K562 (cell line): ENCODE results near the gene IGSF21. TPM values are rescaled to one million over a fixed set of nuclear protein-coding genes. Genes with fewer than 3 reads are reported as not detected.

Experiments used
- ATAC-seq: fragments of 200-7000 bp; cut with Tn5 transposase; 3 replicates; pipeline ENCODE4 v1.9.1; 2020; ENCODE audit warnings: moderate library complexity
- BruUV-seq: library from RNA; stranded (reverse); fragments of 400-500 nt; replicated peaks from 2 replicates; lab custom pipeline; 2021; lab: Mats Ljungman, UMichigan
- CTCF ChIA-PET: fragments of 300-600 bp; formaldehyde crosslinking; extraction: SDS; loops from one replicate; lab custom pipeline; 2021; ENCODE audit warnings: low intra/inter-chr PET ratio; lab: Yijun Ruan, JAX
- POLR2A ChIA-PET: fragments of 300-600, 350-650 bp; sonication (Branson Sonifier 250); formaldehyde crosslinking; extraction: SDS; loops from one replicate; lab custom pipeline; 2021; ENCODE audit warnings: antibody characterized with exemption, inconsistent platforms; lab: Yijun Ruan, JAX
- DNase-seq, 4 experiments: peaks; one replicate each; pipeline versions ENCODE4 v3.0.0 to v3.0.0-alpha.2; 2011 to 2018; ENCODE audit warnings: low spot score in 3 of 4, mixed read lengths in 3 of 4; ENCODE audit errors: extremely low read depth in 1 of 4
- FAIRE-seq: peaks from 2 replicates; lab custom pipeline; 2011; peaks lifted over from hg19 to GRCh38; lab: Jason Lieb, UNC
- H2AFZ ChIP-seq: 2 replicates; pipeline ENCODE4 v1.6.0; 2011; ENCODE audit warnings: low read depth, low read length, control low read depth, inconsistent platforms
- H3K27ac ChIP-seq: fragments of 200-600 bp; 3 replicates; pipeline ENCODE4 v1.8.0; 2011; ENCODE audit warnings: low read depth, mild to moderate bottlenecking, control low read depth, inconsistent platforms, low read length, moderate library complexity, mixed read lengths; ENCODE audit errors: extremely low read depth
- H3K27me3 ChIP-seq, 2 experiments: fragments of 300-600 bp in 1 of 2; 2 replicates in 1 of 2; 3 replicates in 1 of 2; pipeline versions ENCODE4 v1.6.0 to v1.8.0; 2011; ENCODE audit warnings: inconsistent platforms in 2 of 2, low read length in 2 of 2, mild to moderate bottlenecking in 1 of 2, mixed read lengths in 1 of 2, moderate library complexity in 1 of 2; ENCODE audit not compliant: control insufficient read depth in 2 of 2, insufficient read depth in 2 of 2
- H3K36me3 ChIP-seq: fragments of 300-600 bp; 3 replicates; pipeline ENCODE4 v1.8.0; 2011; ENCODE audit warnings: mild to moderate bottlenecking, low read length, inconsistent platforms; ENCODE audit not compliant: control insufficient read depth, insufficient read depth
- H3K4me1 ChIP-seq, 2 experiments: fragments of 200-600 bp in 1 of 2; replicated peaks in 1 of 2; 2 replicates in 1 of 2; 3 replicates in 1 of 2; pipeline versions ENCODE4 v1.5.1 to v1.8.0; 2011; ENCODE audit warnings: inconsistent platforms in 2 of 2, low read length in 2 of 2, mild to moderate bottlenecking in 1 of 2, mixed read lengths in 1 of 2, moderate library complexity in 1 of 2; ENCODE audit not compliant: control insufficient read depth in 2 of 2, insufficient read depth in 2 of 2
- H3K4me2 ChIP-seq: 2 replicates; pipeline ENCODE4 v1.6.1; 2011; ENCODE audit warnings: low read length, control low read depth, inconsistent platforms, mixed read lengths; ENCODE audit not compliant: insufficient read depth
- H3K4me3 ChIP-seq: fragments of 200-600 bp; sonication (generic), shearing (Covaris generic); 2 replicates; pipeline ENCODE4 v1.5.1; 2016; ENCODE audit warnings: control low read depth, inconsistent platforms
- H3K79me2 ChIP-seq: fragments of 200-600 bp; 3 replicates; pipeline ENCODE4 v1.8.0; 2011; ENCODE audit warnings: low read length, inconsistent platforms; ENCODE audit not compliant: control insufficient read depth, insufficient read depth
- H3K9ac ChIP-seq, 2 experiments: 2 replicates each; pipeline versions ENCODE4 v1.6.0 to v1.6.1; 2011; ENCODE audit warnings: low read depth in 2 of 2, low read length in 2 of 2, control low read depth in 1 of 2, inconsistent platforms in 1 of 2, mild to moderate bottlenecking in 1 of 2, mixed read lengths in 1 of 2; ENCODE audit not compliant: insufficient read depth in 1 of 2
- H3K9me1 ChIP-seq: one replicate; pipeline ENCODE4 v1.6.0; 2011; ENCODE audit warnings: inconsistent platforms, mild to moderate bottlenecking, low read length, moderate library complexity; ENCODE audit not compliant: control insufficient read depth, insufficient read depth
- H3K9me3 ChIP-seq: replicated peaks from 2 replicates; pipeline ENCODE4 v1.5.1; 2011; ENCODE audit warnings: low read depth, low read length, inconsistent platforms; ENCODE audit not compliant: control insufficient read depth, insufficient read depth
- H4K20me1 ChIP-seq: replicated peaks from 2 replicates; pipeline ENCODE4 v1.6.1; 2011; ENCODE audit warnings: low read length, inconsistent platforms, mixed read lengths; ENCODE audit not compliant: control insufficient read depth, insufficient read depth
- BCLAF1 ChIP-seq, 2 experiments: fragments of 450-650 bp in 1 of 2; IDR thresholded peaks; 2 replicates each; pipeline ENCODE4 v1.6.1; 2011 to 2017; ENCODE audit warnings: low read depth in 2 of 2, antibody characterized with exemption in 1 of 2, borderline replicate concordance in 1 of 2, low read length in 1 of 2, mild to moderate bottlenecking in 1 of 2, mixed read lengths in 1 of 2; ENCODE audit not compliant: control insufficient read depth in 1 of 2
- HMGN3 ChIP-seq: IDR thresholded peaks from 2 replicates; pipeline ENCODE4 v1.6.1; 2011; ENCODE audit warnings: borderline replicate concordance, low read depth, mild to moderate bottlenecking, mixed read lengths, low read length; ENCODE audit not compliant: insufficient read length; ENCODE audit errors: extremely low read depth
- TCFL5 ChIP-seq: fragments of 250-450 bp; sonication (Bioruptor Pico); conservative IDR thresholded peaks from 2 replicates; pipeline ENCODE4 v1.6.1; 2021; ENCODE audit warnings: mild to moderate bottlenecking, moderate library complexity, matching md5 sums
- XRCC5 ChIP-seq: fragments of 200-400 bp; formaldehyde crosslinking; IDR thresholded peaks from 2 replicates; pipeline ENCODE4 v1.6.1; 2017; ENCODE audit warnings: low read depth, mild to moderate bottlenecking, low read length
- ZKSCAN3 ChIP-seq: fragments of 250-450 bp; sonication (Bioruptor Pico); IDR thresholded peaks from 2 replicates; pipeline ENCODE4 v1.4.0; 2020
- ZNF354B ChIP-seq: fragments of 250-450 bp; sonication (Bioruptor Pico); IDR thresholded peaks from 2 replicates; pipeline ENCODE4 v1.4.0; 2020
- WGBS: fragments of 100-300 bp; shearing (Covaris generic); methylation state at CpG from one replicate; pipeline ENCODE4 v1.1.6; 2016; ENCODE audit warnings: low coverage, mixed read lengths; ENCODE audit not compliant: insufficient coverage; ENCODE audit errors: missing lambda C conversion rate; 5-methylcytosine and 5-hydroxymethylcytosine counted together
- in situ Hi-C: fragments of 300-500 bp; cut with MboI; formaldehyde crosslinking; loops from 4 replicates; pipeline ENCODE4 v1.15.0; 2018; ENCODE audit warnings: inconsistent platforms, mixed read lengths
- intact Hi-C: fragments of 100-400 bp; cut with micrococcal nuclease; formaldehyde crosslinking; loops from 2 replicates; pipeline ENCODE4 v1.14.2; 2022
- polyA plus RNA-seq, 8 experiments: library from polyadenylated mRNA; depleted of rRNA in 4 of 8; stranded (reverse) in 5 of 8; unstranded in 3 of 8; fragments of >200 nt; fragmentation: Nextera tagmentation in 2 of 8; fragmentation: Illumina TruSeq in 1 of 8; extraction: Ambion mirVana in 2 of 8; extraction: Trizol in 1 of 8; gene quantifications; 2 replicates each; pipeline versions ENCODE4 v1.2.1 to v1.2.3, GENCODE V29; 2011 to 2014; ENCODE audit warnings: inconsistent platforms in 1 of 8, missing spikeins in 1 of 8
- total RNA-seq, 7 experiments: library from RNA; depleted of rRNA in 6 of 7; stranded (reverse); fragments of >200 nt in 6 of 7; fragmentation: Illumina TruSeq in 2 of 7; extraction: Trizol in 2 of 7; gene quantifications; 2 replicates each; pipeline versions ENCODE4 v1.2.1 to v1.2.3, GENCODE V29; 2011 to 2021; ENCODE audit warnings: low replicate concordance in 1 of 7

The IGSF21 gene
- total and polyA plus RNA-seq, 9 of the 15 experiments (the other 6 are each of a cell fraction or from before 2014, with no cell fraction given): not detected

GRCh38 chr1:18144916-18145647 lies 37.5 kb downstream of the IGSF21 start:
- H3K9me1 ChIP-seq: no peaks in the 10 kb centered on the region
- H3K9me3 ChIP-seq: no peaks in the 10 kb centered on the region
- under 1% methylated on average over 13 of the region's 13 CpGs for WGBS
- CTCF ChIA-PET: no interaction called here
- no peaks in the 10 kb centered on the region for H3K36me3 ChIP-seq
- no peak overlapping the region for H3K4me3 ChIP-seq
- no peak for TF ChIP-seq ZNF354B (CRISPR knock-in tag)
- no peak for TF ChIP-seq TCFL5
- TF ChIP-seq BCLAF1 (IDR thresholded peaks at IDR 0.05; ENCODE audit: borderline replicate concordance in 1 of 2, control insufficient read depth in 1 of 2, low read depth in 2 of 2, low read length in 1 of 2): no peak
- no peak for TF ChIP-seq XRCC5
- TF ChIP-seq ZKSCAN3 (CRISPR knock-in tag): no peak
- no peak for TF ChIP-seq HMGN3
- no peak overlapping the region for H2AFZ ChIP-seq
- H3K4me1 ChIP-seq: no peaks in the 10 kb centered on the region
- no peak overlapping the region for H3K4me2 ChIP-seq
- ATAC-seq (no peak), FAIRE-seq (no peak), DNase-seq (no peak)
- no peaks in the 10 kb centered on the region for H3K79me2 ChIP-seq
- in situ Hi-C loops (no loop called here), intact Hi-C loops (no loop called here)
- H3K27ac ChIP-seq: no peak overlapping the region
- H4K20me1 ChIP-seq: peaks cover 9% of the 10 kb centered on the region; the same call in 1 of the 2 replicates
- peaks cover 6 to 53% of the 10 kb centered on the region in 2 experiments; a peak in 3 of 5 replicates for H3K27me3 ChIP-seq
- POLR2A ChIA-PET: interaction anchor here (0.7 to 2.0 kb wide), 2 partner anchors 19 to 26 kb away, joined by 3 to 4 read pairs; no protein-coding TSS in a partner anchor
- no TSS peak for BruUV-seq
- no peak overlapping the region for H3K9ac ChIP-seq
